Activated CD4-positive, alpha-beta T cell treated with anti-CD3 and anti-CD28 coated beads for 36 hours (primary cell): ENCODE data around the gene ULK1. TPM values are rescaled to one million over a fixed set of nuclear protein-coding genes. Genes with fewer than 3 reads are reported as not detected.

ENCODE experiments used
- ATAC-seq: fragments of 200-7000 bp; cut with Tn5 transposase; one replicate; pipeline ENCODE4 v1.10.0; 2021; ENCODE audit warnings: mild to moderate bottlenecking, moderate library complexity
- CTCF ChIA-PET: fragments of 350-600 bp; sonication (Branson Sonifier 250); formaldehyde crosslinking; loops from one replicate; lab custom pipeline; 2021; ENCODE audit warnings: antibody characterized with exemption; lab: Charles Lee
- POLR2A ChIA-PET: fragments of 350-600 bp; sonication (Branson Sonifier 250); formaldehyde crosslinking; loops from one replicate; lab custom pipeline; 2021; ENCODE audit warnings: antibody characterized with exemption, inconsistent platforms; lab: Charles Lee
- DNase-seq: peaks from one replicate; pipeline ENCODE4 v3.0.0-alpha.2; 2020
- H3K27ac Mint-ChIP-seq: one replicate; pipeline ENCODE4 v1.8.0; 2021; ENCODE audit warnings: mixed read lengths
- H3K27me3 Mint-ChIP-seq: one replicate; pipeline ENCODE4 v1.8.0; 2021; ENCODE audit warnings: mixed read lengths
- H3K36me3 Mint-ChIP-seq: one replicate; pipeline ENCODE4 v1.8.0; 2021; ENCODE audit warnings: low read depth, mixed read lengths
- H3K4me1 Mint-ChIP-seq: one replicate; pipeline ENCODE4 v1.8.0; 2021; ENCODE audit warnings: mixed read lengths
- H3K4me3 Mint-ChIP-seq: one replicate; pipeline ENCODE4 v1.8.0; 2021; ENCODE audit warnings: mild to moderate bottlenecking, moderate library complexity, mixed read lengths
- H3K9me3 Mint-ChIP-seq: one replicate; pipeline ENCODE4 v1.8.0; 2021; ENCODE audit warnings: low read depth, mixed read lengths
- intact Hi-C, 2 experiments: fragments of 100-400 bp; cut with DNase I in 1 of 2; cut with micrococcal nuclease in 1 of 2; formaldehyde crosslinking; loops; one replicate each; pipeline versions ENCODE4 v1.14.2 to v1.15.1; 2022 to 2024; cut with DNase I, micrococcal nuclease
- total RNA-seq, 2 experiments: library from RNA; stranded (reverse); gene quantifications; one replicate each; pipeline ENCODE4 v1.2.3, GENCODE V29; 2021

Gene ULK1
- 10 to 100 TPM; 12.9 to 14.4 TPM for total RNA-seq

GRCh38 chr12:131894313-131894860 is at the start of gene ULK1:
Gene ULK1 (plus strand): TSS chr12:131894622. CDS start chr12:131895002, 380 bp downstream.
- CTCF ChIA-PET: no interaction called here
- H3K27ac Mint-ChIP-seq: peak within 1 kb of the TSS; percentile 55

GRCh38 chr12:131844656-131845055 is 49.8 kb upstream of the ULK1 start:
- no peak for ATAC-seq
- no peaks in the 10 kb centered on the region for H3K4me1 Mint-ChIP-seq
- H3K4me3 Mint-ChIP-seq: no peak overlapping the region
- no peak overlapping the region for H3K27ac Mint-ChIP-seq
- no peaks in the 10 kb centered on the region for H3K36me3 Mint-ChIP-seq
- intact Hi-C loops: no loop called here
- no peaks in the 10 kb centered on the region for H3K27me3 Mint-ChIP-seq
- no peaks in the 10 kb centered on the region for H3K9me3 Mint-ChIP-seq
- CTCF ChIA-PET: no interaction called here
- POLR2A ChIA-PET: interaction anchor here (0.5 kb wide), 1 partner anchor 69 kb away, joined by 3 read pairs; no protein-coding TSS in a partner anchor
- no peak for DNase-seq

More at GRCh38 chr12:131894313-131894860, at the start of gene ULK1:
- DNase-seq (peak; percentile 96), ATAC-seq (peak; percentile 86)
- POLR2A ChIA-PET: no interaction called here
- H3K27me3 Mint-ChIP-seq: no peaks in the 10 kb centered on the region
- H3K9me3 Mint-ChIP-seq: no peaks in the 10 kb centered on the region
- intact Hi-C loops: loop anchor here (1.0 to 2.0 kb wide), 8 partner anchors 35 to 1022 kb away; partner anchors contain the start of genes EP400 (in 2 of the 2), PUS1 (in 1 of the 2) and RAN (in 1 of the 2)
- peaks cover 3% of the 10 kb centered on the region for H3K36me3 Mint-ChIP-seq
- peak within 1 kb of the TSS; percentile 78 for H3K4me3 Mint-ChIP-seq
- peaks cover 12% of the 10 kb centered on the region for H3K4me1 Mint-ChIP-seq

- intact Hi-C loops: no loop called here
- Mint-ChIP-seq H3K4me3 (no peak overlapping the region), H3K9me3 (no peaks in the 10 kb centered on the region), H3K27ac (no peak overlapping the region), H3K27me3 (no peaks in the 10 kb centered on the region), H3K36me3 (no peaks in the 10 kb centered on the region), H3K4me1 (no peaks in the 10 kb centered on the region)
- no peak for DNase-seq
- POLR2A ChIA-PET: no interaction called here
- CTCF ChIA-PET: no interaction called here
- ATAC-seq: no peak
These were observed 49.3 kb upstream of the ULK1 start for GRCh38 chr12:131845121-131845520.

GRCh38 chr12:131847456-131847855 is 47.0 kb upstream of the ULK1 start:
- ATAC-seq (no peak), DNase-seq (no peak)
- no peaks in the 10 kb centered on the region for H3K27me3 Mint-ChIP-seq
- POLR2A ChIA-PET: no interaction called here
- H3K9me3 Mint-ChIP-seq: no peaks in the 10 kb centered on the region
- CTCF ChIA-PET: no interaction called here
- no peaks in the 10 kb centered on the region for H3K4me1 Mint-ChIP-seq
- intact Hi-C loops: no loop called here
- no peak overlapping the region for H3K27ac Mint-ChIP-seq
- H3K4me3 Mint-ChIP-seq: no peak overlapping the region
- H3K36me3 Mint-ChIP-seq: no peaks in the 10 kb centered on the region

- H3K9me3 Mint-ChIP-seq: no peaks in the 10 kb centered on the region
- CTCF ChIA-PET: no interaction called here
- intact Hi-C loops: no loop called here
- POLR2A ChIA-PET: no interaction called here
- no peak overlapping the region for H3K27ac Mint-ChIP-seq
- H3K4me3 Mint-ChIP-seq: no peak overlapping the region
- H3K27me3 Mint-ChIP-seq: no peaks in the 10 kb centered on the region
- ATAC-seq (no peak), DNase-seq (no peak)
- no peaks in the 10 kb centered on the region for H3K36me3 Mint-ChIP-seq
- H3K4me1 Mint-ChIP-seq: no peaks in the 10 kb centered on the region
These were observed 45.7 kb upstream of the ULK1 start for GRCh38 chr12:131848753-131849152.

- POLR2A ChIA-PET: no interaction called here
- no peaks in the 10 kb centered on the region for H3K36me3 Mint-ChIP-seq
- intact Hi-C loops: no loop called here
These were observed 44.5 kb upstream of the ULK1 start for GRCh38 chr12:131849700-131850553.

GRCh38 chr12:131850856-131851559 is 43.4 kb upstream of the ULK1 start:
- no peak overlapping the region for H3K27ac Mint-ChIP-seq
- no peak for DNase-seq
- H3K36me3 Mint-ChIP-seq: no peaks in the 10 kb centered on the region
- ChIA-PET POLR2A (no interaction called here), CTCF (no interaction called here)
- intact Hi-C loops: no loop called here
- peaks cover under 1% of the 10 kb centered on the region for H3K27me3 Mint-ChIP-seq
- no peaks in the 10 kb centered on the region for H3K9me3 Mint-ChIP-seq
- no peaks in the 10 kb centered on the region for H3K4me1 Mint-ChIP-seq
- no peak for ATAC-seq
- no peak overlapping the region for H3K4me3 Mint-ChIP-seq

More at GRCh38 chr12:131849700-131850553, 44.5 kb upstream of the ULK1 start:
- no peak for DNase-seq
- no peak overlapping the region for H3K4me3 Mint-ChIP-seq
- H3K27me3 Mint-ChIP-seq: no peaks in the 10 kb centered on the region
- H3K4me1 Mint-ChIP-seq: no peaks in the 10 kb centered on the region
- ATAC-seq: no peak
- CTCF ChIA-PET: no interaction called here
- H3K27ac Mint-ChIP-seq: no peak overlapping the region
- H3K9me3 Mint-ChIP-seq: no peaks in the 10 kb centered on the region

GRCh38 chr12:131851741-131852550 is 42.5 kb upstream of the ULK1 start:
- Mint-ChIP-seq H3K4me1 (no peaks in the 10 kb centered on the region), H3K27me3 (peaks cover 5% of the 10 kb centered on the region), H3K9me3 (no peaks in the 10 kb centered on the region), H3K4me3 (no peak overlapping the region), H3K27ac (no peak overlapping the region), H3K36me3 (no peaks in the 10 kb centered on the region)
- ATAC-seq (no peak), DNase-seq (no peak)
- ChIA-PET CTCF (interaction anchor here (0.6 kb wide), 1 partner anchor 91 kb away, joined by 3 read pairs; no protein-coding TSS in a partner anchor), POLR2A (no interaction called here)
- intact Hi-C loops: no loop called here

GRCh38 chr12:131852551-131853299 is 41.7 kb upstream of the ULK1 start:
- no peak overlapping the region for H3K4me3 Mint-ChIP-seq
- H3K27ac Mint-ChIP-seq: no peak overlapping the region
- no peaks in the 10 kb centered on the region for H3K36me3 Mint-ChIP-seq
- no peaks in the 10 kb centered on the region for H3K9me3 Mint-ChIP-seq
- H3K4me1 Mint-ChIP-seq: no peaks in the 10 kb centered on the region
- peaks cover 5% of the 10 kb centered on the region for H3K27me3 Mint-ChIP-seq
- POLR2A ChIA-PET: no interaction called here
- DNase-seq (no peak), ATAC-seq (no peak)
- intact Hi-C loops: no loop called here
- CTCF ChIA-PET: no interaction called here

- no peak for DNase-seq
- ATAC-seq: no peak
- no peaks in the 10 kb centered on the region for H3K36me3 Mint-ChIP-seq
- CTCF ChIA-PET: interaction anchor here (0.7 kb wide), 1 partner anchor 40 kb away, joined by 3 read pairs; no protein-coding TSS in a partner anchor
- H3K4me3 Mint-ChIP-seq: no peak overlapping the region
- peaks cover 5% of the 10 kb centered on the region for H3K27me3 Mint-ChIP-seq
- POLR2A ChIA-PET: no interaction called here
- no peaks in the 10 kb centered on the region for H3K9me3 Mint-ChIP-seq
- H3K27ac Mint-ChIP-seq: no peak overlapping the region
- intact Hi-C loops: no loop called here
- H3K4me1 Mint-ChIP-seq: no peaks in the 10 kb centered on the region
These were observed 40.3 kb upstream of the ULK1 start for GRCh38 chr12:131853832-131854797.
